ENCODE measurements around the gene ICAM5.

DNA sequence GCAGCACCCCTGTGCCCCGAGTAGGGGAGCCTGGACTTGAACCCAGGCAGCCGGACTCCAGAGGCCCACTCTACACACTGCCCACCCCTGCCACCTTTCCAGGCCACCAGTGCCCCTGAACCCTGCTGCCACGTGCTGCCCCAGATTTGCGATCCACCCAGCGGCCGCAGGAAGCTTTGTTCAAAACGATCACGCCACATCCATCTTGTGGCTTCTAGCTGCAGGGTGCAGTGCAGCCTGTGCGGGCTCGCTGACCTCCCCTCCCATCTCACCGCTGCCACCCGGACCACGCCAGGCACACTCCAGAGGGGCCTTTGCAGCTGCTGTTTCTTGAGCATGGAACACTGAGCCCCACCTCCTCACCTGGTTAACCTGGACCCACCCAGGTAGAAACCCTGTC is 39.8 kb downstream of the ICAM5 start:
- TF ChIP-seq, protein P1, sequence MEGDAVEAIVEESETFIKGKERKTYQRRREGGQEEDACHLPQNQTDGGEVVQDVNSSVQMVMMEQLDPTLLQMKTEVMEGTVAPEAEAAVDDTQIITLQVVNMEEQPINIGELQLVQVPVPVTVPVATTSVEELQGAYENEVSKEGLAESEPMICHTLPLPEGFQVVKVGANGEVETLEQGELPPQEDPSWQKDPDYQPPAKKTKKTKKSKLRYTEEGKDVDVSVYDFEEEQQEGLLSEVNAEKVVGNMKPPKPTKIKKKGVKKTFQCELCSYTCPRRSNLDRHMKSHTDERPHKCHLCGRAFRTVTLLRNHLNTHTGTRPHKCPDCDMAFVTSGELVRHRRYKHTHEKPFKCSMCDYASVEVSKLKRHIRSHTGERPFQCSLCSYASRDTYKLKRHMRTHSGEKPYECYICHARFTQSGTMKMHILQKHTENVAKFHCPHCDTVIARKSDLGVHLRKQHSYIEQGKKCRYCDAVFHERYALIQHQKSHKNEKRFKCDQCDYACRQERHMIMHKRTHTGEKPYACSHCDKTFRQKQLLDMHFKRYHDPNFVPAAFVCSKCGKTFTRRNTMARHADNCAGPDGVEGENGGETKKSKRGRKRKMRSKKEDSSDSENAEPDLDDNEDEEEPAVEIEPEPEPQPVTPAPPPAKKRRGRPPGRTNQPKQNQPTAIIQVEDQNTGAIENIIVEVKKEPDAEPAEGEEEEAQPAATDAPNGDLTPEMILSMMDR (IDR thresholded peaks at IDR 0.05), result no peak
- TF ChIP-seq POLR2AphosphoS5 (IDR thresholded peaks at IDR 0.05), result no peak
- TF ChIP-seq POLR2A (IDR thresholded peaks at IDR 0.05), result no peak
